GM19468 (cell line): Measurements from ENCODE around the gene EEPD1.
"Not testable (repeated sequence)": the region's sequence is repeated elsewhere in the genome, so short reads cannot be mapped to it uniquely, and the experiment has no call there.

Experiments
- ATAC-seq: cut with Tn5 transposase; IDR thresholded peaks from one replicate; pipeline ENCODE4 v1.9.1; 2021; ENCODE audit warnings: mild to moderate bottlenecking, moderate library complexity, moderate number of reproducible peaks; ENCODE audit not compliant: unreplicated experiment; ENCODE audit errors: extremely low read depth

EEPD1 gene

GRCh38 chr7:36128448-36129047 is 24.5 kb upstream of the EEPD1 start:
- ATAC-seq: no peak

GRCh38 chr7:36129048-36129534 is 24.0 kb upstream of the EEPD1 start:
- ATAC-seq: no peak

- no peak for ATAC-seq
Measured at GRCh38 chr7:36130236-36130945, 22.7 kb upstream of the EEPD1 start.

GRCh38 chr7:36131026-36131425 is 22.0 kb upstream of the EEPD1 start:
- ATAC-seq: no peak

- ATAC-seq: no peak
Measured at GRCh38 chr7:36131499-36131898, 21.6 kb upstream of the EEPD1 start.

GRCh38 chr7:36132012-36132411 is 21.0 kb upstream of the EEPD1 start:
- ATAC-seq: no peak

- no peak for ATAC-seq
Measured at GRCh38 chr7:36135700-36136099, 17.4 kb upstream of the EEPD1 start.

- no peak for ATAC-seq
Measured at GRCh38 chr7:36137258-36137657, 15.8 kb upstream of the EEPD1 start.

- ATAC-seq: no peak
Measured at GRCh38 chr7:36137754-36138153, 15.3 kb upstream of the EEPD1 start.

- no peak for ATAC-seq
Measured at GRCh38 chr7:36138209-36138608, 14.8 kb upstream of the EEPD1 start.

- no peak for ATAC-seq
Measured at GRCh38 chr7:36141351-36141750, 11.7 kb upstream of the EEPD1 start.

GRCh38 chr7:36141850-36142249 is 11.2 kb upstream of the EEPD1 start:
- no peak for ATAC-seq

GRCh38 chr7:36144189-36144588 is 8.9 kb upstream of the EEPD1 start:
- no peak for ATAC-seq

- ATAC-seq: no peak
Measured at GRCh38 chr7:36145686-36146085, 7.4 kb upstream of the EEPD1 start.

GRCh38 chr7:36147361-36147760 is 5.7 kb upstream of the EEPD1 start:
- ATAC-seq: no peak

GRCh38 chr7:36148422-36149065 is 4.5 kb upstream of the EEPD1 start:
- no peak for ATAC-seq

GRCh38 chr7:36149240-36149639 is 3.8 kb upstream of the EEPD1 start:
- ATAC-seq: not testable (repeated sequence)

GRCh38 chr7:36149694-36150452 is 3.2 kb upstream of the EEPD1 start:
- no peak for ATAC-seq

GRCh38 chr7:36151921-36152755 is 916 bp upstream of the EEPD1 start:
- no peak for ATAC-seq

- no peak for ATAC-seq
Measured at GRCh38 chr7:36153571-36154097, 580 bp downstream of the EEPD1 start.
